WTC11 (cell line): ENCODE data around the gene IL1RAPL1. TPM values are rescaled to one million over a fixed set of nuclear protein-coding genes. Genes with fewer than 3 reads are reported as not detected.

Experiments used
- ATAC-seq: fragments of 200-7000 bp; cut with Tn5 transposase; 2 replicates; pipeline ENCODE4 v1.10.0; 2021; ENCODE audit warnings: mild to moderate bottlenecking, moderate library complexity
- CTCF ChIA-PET: fragments of 300-600 bp; sonication (Branson Sonifier 250); formaldehyde crosslinking; loops from one replicate; lab custom pipeline; 2021; ENCODE audit warnings: antibody characterized with exemption; lab: Charles Lee
- POLR2A ChIA-PET: fragments of 350-600 bp; sonication (Branson Sonifier 250); formaldehyde crosslinking; loops from one replicate; lab custom pipeline; 2021; ENCODE audit warnings: antibody characterized with exemption; lab: Charles Lee
- DNase-seq: peaks from one replicate; pipeline ENCODE4 v3.0.0; 2021; ENCODE audit warnings: low spot score
- H3K27ac Mint-ChIP-seq: 2 replicates; pipeline ENCODE4 v1.8.0; 2021; ENCODE audit warnings: mixed read lengths
- H3K27me3 Mint-ChIP-seq: 2 replicates; pipeline ENCODE4 v1.8.0; 2021; ENCODE audit warnings: low read depth, mild to moderate bottlenecking, moderate library complexity, mixed read lengths
- H3K36me3 Mint-ChIP-seq: 2 replicates; pipeline ENCODE4 v1.8.0; 2021; ENCODE audit warnings: mixed read lengths
- H3K4me1 Mint-ChIP-seq: 2 replicates; pipeline ENCODE4 v1.8.0; 2022; ENCODE audit warnings: mixed read lengths
- H3K4me3 Mint-ChIP-seq: 2 replicates; pipeline ENCODE4 v1.8.0; 2021; ENCODE audit warnings: mild to moderate bottlenecking, moderate library complexity, mixed read lengths
- H3K9me3 Mint-ChIP-seq: 2 replicates; pipeline ENCODE4 v1.8.0; 2021; ENCODE audit warnings: mixed read lengths
- ATF6 ChIP-seq: sonication (generic); formaldehyde crosslinking; IDR thresholded peaks from 2 replicates; pipeline ENCODE4 v1.8.1; 2023; ENCODE audit warnings: mild to moderate bottlenecking, missing genetic modification reagents
- CDX4 ChIP-seq: fragments of 250-450 bp; sonication (Bioruptor Pico); IDR thresholded peaks from 2 replicates; pipeline ENCODE4 v1.9.0; 2021; ENCODE audit warnings: moderate library complexity, mild to moderate bottlenecking, inconsistent platforms, borderline replicate concordance
- CTCF ChIP-seq: fragments of 200-600 bp; IDR thresholded peaks from 2 replicates; pipeline ENCODE4 v1.8.0; 2022; ENCODE audit warnings: antibody characterized with exemption
- E2F1 ChIP-seq: sonication (generic); formaldehyde crosslinking; IDR thresholded peaks from 2 replicates; pipeline ENCODE4 v1.8.0; 2022; ENCODE audit warnings: mild to moderate bottlenecking, missing genetic modification reagents
- E2F5 ChIP-seq: sonication (generic); formaldehyde crosslinking; IDR thresholded peaks from 2 replicates; pipeline ENCODE4 v1.8.1; 2022; ENCODE audit warnings: mild to moderate bottlenecking, moderate library complexity, missing genetic modification reagents
- ESRRA ChIP-seq: sonication (generic); formaldehyde crosslinking; IDR thresholded peaks from 2 replicates; pipeline ENCODE4 v1.8.1; 2022; ENCODE audit warnings: mild to moderate bottlenecking, missing genetic modification reagents, borderline replicate concordance
- FOXP1 ChIP-seq: sonication (generic); formaldehyde crosslinking; IDR thresholded peaks from 2 replicates; pipeline ENCODE4 v1.8.0; 2022; ENCODE audit warnings: missing genetic modification reagents, mild to moderate bottlenecking, moderate library complexity, borderline replicate concordance
- JAZF1 ChIP-seq: fragments of 250-450 bp; sonication (Bioruptor Pico); IDR thresholded peaks from 2 replicates; pipeline ENCODE4 v1.9.0; 2021; ENCODE audit warnings: moderate library complexity, mild to moderate bottlenecking, inconsistent platforms
- KAT7 ChIP-seq: sonication (generic); formaldehyde crosslinking; IDR thresholded peaks from 2 replicates; pipeline ENCODE4 v1.8.1; 2023; ENCODE audit warnings: missing genetic modification reagents, mild to moderate bottlenecking, borderline replicate concordance
- SP1 ChIP-seq: sonication (generic); formaldehyde crosslinking; conservative IDR thresholded peaks from 2 replicates; pipeline ENCODE4 v1.8.1; 2022; ENCODE audit warnings: missing genetic modification reagents
- TCF7 ChIP-seq: sonication (generic); formaldehyde crosslinking; IDR thresholded peaks from 2 replicates; pipeline ENCODE4 v1.8.0; 2022; ENCODE audit warnings: mild to moderate bottlenecking, low read depth, missing genetic modification reagents, moderate library complexity
- TEAD4 ChIP-seq: sonication (generic); formaldehyde crosslinking; IDR thresholded peaks from 2 replicates; pipeline ENCODE4 v1.8.0; 2022; ENCODE audit warnings: mild to moderate bottlenecking, missing genetic modification reagents
- ZBTB21 ChIP-seq: sonication (generic); formaldehyde crosslinking; IDR thresholded peaks from 2 replicates; pipeline ENCODE4 v1.8.1; 2023; ENCODE audit warnings: mild to moderate bottlenecking, missing genetic modification reagents, borderline replicate concordance
- ZNF263 ChIP-seq: sonication (generic); formaldehyde crosslinking; IDR thresholded peaks from 2 replicates; pipeline ENCODE4 v1.8.1; 2022; ENCODE audit warnings: low read depth, mild to moderate bottlenecking, moderate library complexity, missing genetic modification reagents
- ZNF423 ChIP-seq: fragments of 250-450 bp; sonication (Bioruptor Pico); IDR thresholded peaks from 2 replicates; pipeline ENCODE4 v2.1.2; 2022; ENCODE audit warnings: mild to moderate bottlenecking, moderate library complexity
- total RNA-seq: library from RNA; stranded (reverse); gene quantifications from 3 replicates; pipeline ENCODE4 v1.2.3, GENCODE V29; 2021
- TF ChIP-seq, protein P1 (sequence below): sonication (generic); formaldehyde crosslinking; IDR thresholded peaks from 2 replicates; pipeline ENCODE4 v1.8.1; 2023; ENCODE audit warnings: mild to moderate bottlenecking, missing genetic modification reagents
- TF ChIP-seq, protein P2 (sequence below): fragments of 250-450 bp; sonication (Bioruptor Pico); IDR thresholded peaks from 2 replicates; pipeline ENCODE4 v1.9.0; 2021; ENCODE audit warnings: mild to moderate bottlenecking, borderline replicate concordance
- TF ChIP-seq, protein P3 (sequence below): sonication (generic); formaldehyde crosslinking; conservative IDR thresholded peaks from 2 replicates; pipeline ENCODE4 v1.8.1; 2022; ENCODE audit warnings: mild to moderate bottlenecking, missing genetic modification reagents
- TF ChIP-seq, protein P4 (sequence below): sonication (generic); formaldehyde crosslinking; IDR thresholded peaks from 2 replicates; pipeline ENCODE4 v1.8.1; 2022; ENCODE audit warnings: missing genetic modification reagents, borderline replicate concordance

The IL1RAPL1 gene
- total RNA-seq, 1 experiment from 2014 or later = 0.13 TPM

- TF ChIP-seq FOXP1 (CRISPR knock-in tag) (no peak), KAT7 (CRISPR knock-in tag) (no peak), TCF7 (CRISPR knock-in tag) (no peak), ZNF263 (CRISPR knock-in tag) (no peak), SP1 (CRISPR knock-in tag) (no peak)
- TF ChIP-seq, protein P1, sequence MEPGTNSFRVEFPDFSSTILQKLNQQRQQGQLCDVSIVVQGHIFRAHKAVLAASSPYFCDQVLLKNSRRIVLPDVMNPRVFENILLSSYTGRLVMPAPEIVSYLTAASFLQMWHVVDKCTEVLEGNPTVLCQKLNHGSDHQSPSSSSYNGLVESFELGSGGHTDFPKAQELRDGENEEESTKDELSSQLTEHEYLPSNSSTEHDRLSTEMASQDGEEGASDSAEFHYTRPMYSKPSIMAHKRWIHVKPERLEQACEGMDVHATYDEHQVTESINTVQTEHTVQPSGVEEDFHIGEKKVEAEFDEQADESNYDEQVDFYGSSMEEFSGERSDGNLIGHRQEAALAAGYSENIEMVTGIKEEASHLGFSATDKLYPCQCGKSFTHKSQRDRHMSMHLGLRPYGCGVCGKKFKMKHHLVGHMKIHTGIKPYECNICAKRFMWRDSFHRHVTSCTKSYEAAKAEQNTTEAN (CRISPR knock-in tag) = no peak
- TF ChIP-seq, protein P2, sequence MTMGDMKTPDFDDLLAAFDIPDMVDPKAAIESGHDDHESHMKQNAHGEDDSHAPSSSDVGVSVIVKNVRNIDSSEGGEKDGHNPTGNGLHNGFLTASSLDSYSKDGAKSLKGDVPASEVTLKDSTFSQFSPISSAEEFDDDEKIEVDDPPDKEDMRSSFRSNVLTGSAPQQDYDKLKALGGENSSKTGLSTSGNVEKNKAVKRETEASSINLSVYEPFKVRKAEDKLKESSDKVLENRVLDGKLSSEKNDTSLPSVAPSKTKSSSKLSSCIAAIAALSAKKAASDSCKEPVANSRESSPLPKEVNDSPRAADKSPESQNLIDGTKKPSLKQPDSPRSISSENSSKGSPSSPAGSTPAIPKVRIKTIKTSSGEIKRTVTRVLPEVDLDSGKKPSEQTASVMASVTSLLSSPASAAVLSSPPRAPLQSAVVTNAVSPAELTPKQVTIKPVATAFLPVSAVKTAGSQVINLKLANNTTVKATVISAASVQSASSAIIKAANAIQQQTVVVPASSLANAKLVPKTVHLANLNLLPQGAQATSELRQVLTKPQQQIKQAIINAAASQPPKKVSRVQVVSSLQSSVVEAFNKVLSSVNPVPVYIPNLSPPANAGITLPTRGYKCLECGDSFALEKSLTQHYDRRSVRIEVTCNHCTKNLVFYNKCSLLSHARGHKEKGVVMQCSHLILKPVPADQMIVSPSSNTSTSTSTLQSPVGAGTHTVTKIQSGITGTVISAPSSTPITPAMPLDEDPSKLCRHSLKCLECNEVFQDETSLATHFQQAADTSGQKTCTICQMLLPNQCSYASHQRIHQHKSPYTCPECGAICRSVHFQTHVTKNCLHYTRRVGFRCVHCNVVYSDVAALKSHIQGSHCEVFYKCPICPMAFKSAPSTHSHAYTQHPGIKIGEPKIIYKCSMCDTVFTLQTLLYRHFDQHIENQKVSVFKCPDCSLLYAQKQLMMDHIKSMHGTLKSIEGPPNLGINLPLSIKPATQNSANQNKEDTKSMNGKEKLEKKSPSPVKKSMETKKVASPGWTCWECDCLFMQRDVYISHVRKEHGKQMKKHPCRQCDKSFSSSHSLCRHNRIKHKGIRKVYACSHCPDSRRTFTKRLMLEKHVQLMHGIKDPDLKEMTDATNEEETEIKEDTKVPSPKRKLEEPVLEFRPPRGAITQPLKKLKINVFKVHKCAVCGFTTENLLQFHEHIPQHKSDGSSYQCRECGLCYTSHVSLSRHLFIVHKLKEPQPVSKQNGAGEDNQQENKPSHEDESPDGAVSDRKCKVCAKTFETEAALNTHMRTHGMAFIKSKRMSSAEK = no peak
Observed at GRCh38 chrX:28979877-28980276, 392.6 kb downstream of the IL1RAPL1 start (continued).

- Mint-ChIP-seq H3K27me3 (no peaks in the 10 kb centered on the region), H3K4me1 (peaks cover 6% of the 10 kb centered on the region), H3K27ac (no peak overlapping the region), H3K36me3 (no peaks in the 10 kb centered on the region), H3K9me3 (no peaks in the 10 kb centered on the region; the same call in 1 of the 2 replicates), H3K4me3 (no peak overlapping the region)
- TF ChIP-seq E2F5 (CRISPR knock-in tag) (no peak), ATF6 (no peak), TEAD4 (no peak), ZBTB21 (CRISPR knock-in tag) (no peak), ZNF423 (CRISPR knock-in tag) (no peak)
- TF ChIP-seq, protein P3, sequence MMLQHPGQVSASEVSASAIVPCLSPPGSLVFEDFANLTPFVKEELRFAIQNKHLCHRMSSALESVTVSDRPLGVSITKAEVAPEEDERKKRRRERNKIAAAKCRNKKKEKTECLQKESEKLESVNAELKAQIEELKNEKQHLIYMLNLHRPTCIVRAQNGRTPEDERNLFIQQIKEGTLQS (CRISPR knock-in tag) = no peak
- DNase-seq = no peak
- no peak for ATAC-seq
- CTCF ChIA-PET = no interaction called here
- POLR2A ChIA-PET = no interaction called here
Observed at GRCh38 chrX:28981952-28982351, 394.7 kb downstream of the IL1RAPL1 start.

- H3K4me3 Mint-ChIP-seq = no peak overlapping the region
- no peaks in the 10 kb centered on the region for H3K9me3 Mint-ChIP-seq
- no peaks in the 10 kb centered on the region for H3K36me3 Mint-ChIP-seq
- ChIA-PET CTCF (no interaction called here), POLR2A (interaction anchor here (0.7 kb wide), 1 partner anchor 742 kb away, joined by 3 read pairs; no protein-coding TSS in a partner anchor)
- H3K4me1 Mint-ChIP-seq = no peaks in the 10 kb centered on the region; the same call in none of the 2 replicates
- H3K27ac Mint-ChIP-seq = no peak overlapping the region
- DNase-seq = no peak
- no peak for ATAC-seq
- H3K27me3 Mint-ChIP-seq = no peaks in the 10 kb centered on the region
- TF ChIP-seq CTCF = no peak
- TF ChIP-seq, protein P4, sequence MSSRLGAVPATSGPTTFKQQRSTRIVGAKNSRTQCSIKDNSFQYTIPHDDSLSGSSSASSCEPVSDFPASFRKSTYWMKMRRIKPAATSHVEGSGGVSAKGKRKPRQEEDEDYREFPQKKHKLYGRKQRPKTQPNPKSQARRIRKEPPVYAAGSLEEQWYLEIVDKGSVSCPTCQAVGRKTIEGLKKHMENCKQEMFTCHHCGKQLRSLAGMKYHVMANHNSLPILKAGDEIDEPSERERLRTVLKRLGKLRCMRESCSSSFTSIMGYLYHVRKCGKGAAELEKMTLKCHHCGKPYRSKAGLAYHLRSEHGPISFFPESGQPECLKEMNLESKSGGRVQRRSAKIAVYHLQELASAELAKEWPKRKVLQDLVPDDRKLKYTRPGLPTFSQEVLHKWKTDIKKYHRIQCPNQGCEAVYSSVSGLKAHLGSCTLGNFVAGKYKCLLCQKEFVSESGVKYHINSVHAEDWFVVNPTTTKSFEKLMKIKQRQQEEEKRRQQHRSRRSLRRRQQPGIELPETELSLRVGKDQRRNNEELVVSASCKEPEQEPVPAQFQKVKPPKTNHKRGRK (CRISPR knock-in tag) = no peak
- no peak for TF ChIP-seq CDX4 (CRISPR knock-in tag)
- no peak for TF ChIP-seq JAZF1 (CRISPR knock-in tag)
- no peak for TF ChIP-seq E2F1
- TF ChIP-seq TEAD4 = no peak
- TF ChIP-seq ESRRA = no peak
Observed at GRCh38 chrX:28988246-28988645, 401.0 kb downstream of the IL1RAPL1 start.
